Activated CD4-positive, CD25-positive, alpha-beta regulatory T cell treated with anti-CD3 and anti-CD28 coated beads, Interleukin-2, amount 50 U/mL, for 24 hours (primary cell): ENCODE data around the gene SNX19.
A peak's percentile ranks its signal among the peaks of the same experiment; 100 is the strongest.

ENCODE experiments used
- ATAC-seq, 2 donors: fragments of 150-1000 bp; cut with Tn5 transposase; one replicate each; pipeline ENCODE4 v1.10.0; 2021; ENCODE audit warnings: mild to moderate bottlenecking in 1 of 2, moderate library complexity in 1 of 2

SNX19 gene

GRCh38 chr11:130906616-130907015, 9.7 kb downstream of the SNX19 start:
- ATAC-seq: no peak

DNA sequence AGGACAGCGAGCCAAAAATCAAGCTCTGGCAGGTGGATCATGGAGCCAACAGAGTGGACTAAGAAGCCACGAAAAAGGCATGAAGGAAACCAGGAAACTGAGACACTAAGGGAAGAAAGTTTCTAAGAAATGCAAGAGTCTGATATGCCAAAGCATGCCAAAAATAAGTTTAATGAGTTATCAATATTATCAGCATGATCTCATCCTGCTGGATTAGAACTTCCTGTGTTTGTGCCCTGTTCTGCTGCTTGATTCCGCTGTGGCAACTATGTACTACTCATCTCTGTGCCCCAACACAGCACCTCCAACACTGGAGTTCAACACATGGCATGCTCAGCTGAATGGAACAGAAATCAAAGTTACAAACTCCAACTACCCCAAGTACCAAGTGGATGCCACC, 10.8 kb downstream of the SNX19 start:
- no peak for ATAC-seq

DNA sequence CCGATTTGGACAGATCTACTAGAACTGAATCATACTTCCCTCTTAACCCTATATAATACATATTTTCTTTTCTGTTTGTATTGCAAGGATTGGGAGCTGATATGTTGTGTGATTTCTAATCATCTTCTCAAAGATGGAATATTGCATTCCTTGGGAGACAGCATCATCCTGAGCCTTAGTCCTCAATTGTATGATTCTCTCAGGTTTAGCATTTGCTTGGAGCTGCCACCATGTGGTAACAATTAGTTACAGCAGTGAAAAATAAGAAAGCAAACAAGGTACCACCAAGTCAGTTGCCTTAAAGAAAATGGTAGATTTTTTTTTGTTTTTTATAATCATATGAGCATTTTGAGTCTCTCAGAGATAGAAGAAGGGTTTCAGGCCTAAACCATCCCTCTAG, 11.9 kb downstream of the SNX19 start:
- no peak for ATAC-seq

DNA sequence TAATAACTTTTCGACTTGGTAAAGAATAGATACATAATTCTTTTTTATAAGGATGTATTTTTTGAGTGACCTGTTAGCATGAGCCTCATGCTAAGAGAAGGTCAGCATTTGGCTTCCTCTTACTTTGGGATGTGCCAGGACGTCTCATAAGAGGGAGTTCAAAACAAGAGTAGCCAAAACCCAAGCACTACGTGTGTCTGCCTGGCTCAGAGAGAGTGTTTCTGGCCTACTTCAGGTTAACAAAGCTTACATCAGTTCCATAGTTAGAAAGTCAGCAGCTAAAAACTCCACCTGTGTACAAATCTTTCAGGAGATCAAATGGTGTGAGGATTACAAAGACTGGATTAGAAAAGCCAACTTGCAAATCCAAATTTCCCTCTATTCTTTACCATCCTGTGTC, 13.9 kb downstream of the SNX19 start:
- ATAC-seq: no peak

- no peak for ATAC-seq
These were observed 17.2 kb downstream of the SNX19 start for GRCh38 chr11:130899106-130899505.

DNA sequence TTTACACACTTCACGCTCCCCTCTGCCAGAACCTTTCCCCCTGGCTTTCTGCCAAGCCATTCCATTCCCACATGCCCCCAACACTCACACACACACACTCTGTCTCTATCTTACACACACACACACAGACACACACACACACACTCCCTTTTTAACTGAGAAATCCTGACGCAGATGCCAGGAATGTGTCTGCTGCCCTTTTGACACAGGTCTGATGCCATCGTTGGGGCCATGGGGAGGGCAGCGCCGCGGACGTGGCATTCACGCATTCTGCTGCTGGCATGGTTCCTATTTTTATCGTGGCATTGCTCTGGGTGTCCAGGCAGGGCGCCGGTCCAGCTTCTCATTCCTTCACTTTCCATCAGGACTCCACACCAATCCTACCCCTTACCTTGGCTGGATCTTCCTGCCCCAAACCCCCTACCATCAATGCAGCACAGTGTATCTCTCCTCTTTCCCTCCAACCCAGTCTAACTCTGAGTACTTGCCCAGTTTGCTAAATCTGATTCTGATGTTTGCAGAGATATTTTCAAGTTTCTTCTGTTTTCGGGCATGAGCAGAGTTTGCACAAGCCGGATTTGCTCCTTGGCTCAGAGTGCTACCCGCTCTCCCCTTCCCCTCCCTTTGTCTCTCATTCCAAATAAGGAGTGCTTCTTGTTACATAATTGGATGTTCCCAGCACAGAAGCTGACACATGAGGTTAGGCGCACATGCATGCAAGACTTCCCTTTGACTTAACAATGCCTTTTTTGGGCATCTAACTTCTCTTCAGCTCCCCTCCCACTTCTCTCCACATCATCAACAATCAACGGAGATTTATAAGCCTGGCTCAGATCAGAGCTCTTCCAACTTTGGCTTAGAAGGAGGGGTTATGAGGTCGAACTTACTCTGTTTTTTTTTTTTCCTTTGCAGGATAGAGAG, 18.8 kb downstream of the SNX19 start:
- ATAC-seq: no peak

- peak; percentile 39 to 74 for ATAC-seq
These were observed 21.8 kb downstream of the SNX19 start for GRCh38 chr11:130894322-130895025.

DNA sequence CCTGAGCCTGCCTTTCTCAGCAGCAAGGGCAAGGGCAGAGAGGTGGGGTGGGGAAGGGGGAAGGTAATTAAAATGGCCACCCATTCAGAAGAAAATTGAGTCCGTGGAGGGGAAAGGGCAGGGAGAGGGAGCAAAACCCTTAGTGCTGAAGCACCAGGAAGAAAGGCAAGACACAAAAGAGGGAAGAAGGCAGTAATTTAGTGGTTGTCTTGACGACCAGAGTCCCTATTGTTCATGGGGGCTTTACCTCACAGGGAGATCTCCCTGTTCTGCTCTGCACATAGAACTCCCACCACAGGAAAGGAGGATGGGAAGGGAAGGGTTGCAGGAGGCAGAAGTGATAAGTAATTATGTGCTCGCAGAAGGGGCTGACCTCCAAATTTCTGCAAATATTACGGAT, 23.4 kb downstream of the SNX19 start:
- no peak for ATAC-seq

DNA sequence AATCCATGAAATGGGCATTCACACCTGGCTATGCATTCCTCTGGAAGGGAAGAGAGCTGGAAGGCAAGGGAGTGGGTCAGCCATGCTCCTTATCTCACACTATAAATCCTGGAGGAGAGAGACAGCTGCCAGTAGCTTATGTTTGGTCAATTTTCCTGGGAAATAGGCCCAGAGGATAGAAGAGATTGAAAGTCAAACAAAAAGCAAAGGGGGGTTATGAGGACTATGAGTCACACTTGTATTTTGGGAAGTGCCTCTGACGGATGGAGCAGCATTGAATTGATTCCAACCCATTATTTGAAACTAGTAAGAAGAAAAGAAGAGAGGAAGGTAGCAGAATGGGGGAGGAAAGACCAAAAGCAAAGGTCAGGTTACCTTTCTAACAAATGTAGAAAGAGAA, 25.0 kb downstream of the SNX19 start:
- no peak for ATAC-seq

GRCh38 chr11:130890039-130890745, 26.1 kb downstream of the SNX19 start:
- peak; percentile 67 to 72 for ATAC-seq

GRCh38 chr11:130888790-130889189, 27.5 kb downstream of the SNX19 start:
- no peak for ATAC-seq

DNA sequence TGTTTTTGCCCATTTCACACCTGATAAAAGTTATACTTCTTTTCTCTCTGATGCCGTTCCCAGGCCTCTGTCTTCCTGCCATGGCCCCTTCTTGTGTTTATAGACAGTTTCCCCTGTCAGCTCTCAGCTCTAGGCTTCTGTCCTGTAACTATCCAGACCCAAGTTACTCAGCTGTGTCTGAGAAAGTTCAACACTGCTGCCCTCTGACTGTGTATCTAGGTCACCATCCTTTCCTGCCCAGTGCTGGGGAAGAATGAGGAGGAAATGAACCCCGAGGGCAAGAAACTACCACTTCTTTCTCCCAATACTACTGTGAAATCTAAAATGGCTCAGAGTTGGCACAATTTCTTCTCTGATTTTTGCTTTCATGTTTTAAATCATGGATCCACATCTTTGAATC, 29.6 kb downstream of the SNX19 start:
- no peak for ATAC-seq

GRCh38 chr11:130882138-130882551, 34.1 kb downstream of the SNX19 start:
- peak in 1 of 2 donors; percentile 17 for ATAC-seq

GRCh38 chr11:130881475-130882137, 34.7 kb downstream of the SNX19 start:
- ATAC-seq: peak in 1 of 2 donors; percentile 30

- no peak for ATAC-seq
These were observed 36.4 kb downstream of the SNX19 start for GRCh38 chr11:130879836-130880235.

- ATAC-seq: no peak
These were observed 39.1 kb downstream of the SNX19 start for GRCh38 chr11:130876931-130877915.

DNA sequence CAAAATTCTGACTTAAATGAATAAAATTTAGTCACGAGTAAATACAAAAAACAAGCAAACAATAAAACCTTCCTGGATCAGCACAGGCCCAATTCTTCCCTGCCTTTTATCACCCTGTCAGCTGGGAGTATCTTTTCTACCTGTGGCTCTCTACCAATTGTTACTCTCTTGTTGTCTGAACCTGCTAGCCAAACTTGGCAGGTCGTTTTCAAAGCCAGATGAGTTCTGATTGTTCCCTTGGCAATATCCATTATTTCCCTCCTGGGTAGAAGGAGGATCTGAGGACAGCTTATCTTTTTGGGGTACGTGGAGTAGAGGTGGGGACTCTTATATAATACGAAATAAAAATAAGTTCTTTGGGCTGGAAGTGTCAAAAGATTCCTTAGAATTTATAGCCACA, 40.2 kb downstream of the SNX19 start:
- no peak for ATAC-seq

DNA sequence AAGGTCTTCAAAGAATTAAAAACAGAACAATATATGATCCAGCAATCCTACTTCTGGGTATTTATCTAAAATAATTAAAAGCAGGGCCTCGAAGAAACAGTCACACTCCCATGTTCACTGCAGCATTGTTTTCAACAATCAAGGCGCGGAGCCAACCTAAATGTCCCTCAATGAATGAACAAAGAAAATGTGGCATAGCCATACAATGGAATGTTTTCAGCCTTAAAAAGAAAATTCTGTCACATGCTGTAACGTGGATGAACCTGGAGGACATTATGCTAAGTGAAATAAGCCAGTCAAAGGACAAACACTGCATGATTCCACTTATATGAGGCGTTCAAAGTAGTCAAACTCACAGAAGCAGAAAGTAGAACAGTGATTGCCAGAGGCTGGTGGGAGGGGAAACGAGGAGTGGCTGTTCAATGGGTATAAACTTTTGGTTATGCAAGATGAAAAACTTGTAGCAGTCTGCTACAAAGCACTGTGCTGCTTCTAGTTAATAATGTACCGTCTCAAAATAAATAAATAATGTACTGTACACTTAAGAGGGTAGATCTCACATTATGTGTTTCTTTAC, 41.2 kb downstream of the SNX19 start:
- no peak for ATAC-seq

- no peak for ATAC-seq
These were observed 41.9 kb downstream of the SNX19 start for GRCh38 chr11:130874396-130874795.

- no peak for ATAC-seq
These were observed 42.5 kb downstream of the SNX19 start for GRCh38 chr11:130873761-130874160.

DNA sequence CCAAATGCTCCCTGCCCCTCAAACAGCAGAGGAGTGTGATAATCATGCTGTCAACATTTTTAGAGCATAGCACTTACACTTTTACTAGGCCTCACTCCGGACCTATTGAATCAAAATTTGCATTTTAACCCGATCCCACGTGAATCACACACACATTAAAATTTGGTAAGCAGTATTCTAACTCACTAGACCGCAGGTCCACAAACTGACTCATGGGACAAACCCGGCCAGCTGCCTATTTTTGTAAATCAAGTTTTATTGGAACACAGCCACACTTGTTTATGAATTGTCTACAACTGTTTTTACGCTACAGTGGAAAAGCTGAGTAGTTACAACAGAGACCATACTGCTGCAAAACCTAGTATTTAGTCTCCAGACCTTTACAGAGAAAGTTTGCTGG, 43.3 kb downstream of the SNX19 start:
- ATAC-seq: no peak
